SK-MEL-5 (cell line): ENCODE measurements around the gene NUP98. TPM values are rescaled to one million over a fixed set of nuclear protein-coding genes. Genes with fewer than 3 reads are reported as not detected.

ENCODE experiments used
- DNase-seq: peaks from one replicate; pipeline ENCODE4 v3.0.0-alpha.2; 2016; ENCODE audit warnings: low read depth, low spot score
- in situ Hi-C: cut with HindIII; loops from 2 replicates; pipeline ENCODE4 v1.10.0; 2016; ENCODE audit warnings: low sequenced_read_pairs, high pct_unique_total_duplicates, low pct_unique_long_range_greater_than_20kb
- small RNA-seq, 2 experiments: library from RNA; depleted of rRNA; stranded (forward); fragments of <200 nt; gene quantifications; one replicate each; pipeline ENCODE3, GENCODE V24; 2014
- total RNA-seq: library from RNA; depleted of rRNA; stranded (reverse); fragments of >200 nt; shearing (Covaris generic); gene quantifications from 2 replicates; pipeline ENCODE4 v1.2.3, GENCODE V29; 2014; rRNA removed

The NUP98 gene
- total RNA-seq, 1 experiment from 2014 or later, result 102 TPM

GRCh38 chr11:3642071-3642951 is 155.0 kb downstream of the NUP98 start:
- peak; percentile 64 for DNase-seq
- in situ Hi-C loops, result no loop called here

GRCh38 chr11:3641701-3642070 is 155.7 kb downstream of the NUP98 start, which contains the start of gene ART5:
ART5 (minus strand) TSS chr11:3641992; CDS start chr11:3641862, 130 bp downstream.
- DNase-seq, result no peak
- in situ Hi-C loops, result no loop called here

DNA sequence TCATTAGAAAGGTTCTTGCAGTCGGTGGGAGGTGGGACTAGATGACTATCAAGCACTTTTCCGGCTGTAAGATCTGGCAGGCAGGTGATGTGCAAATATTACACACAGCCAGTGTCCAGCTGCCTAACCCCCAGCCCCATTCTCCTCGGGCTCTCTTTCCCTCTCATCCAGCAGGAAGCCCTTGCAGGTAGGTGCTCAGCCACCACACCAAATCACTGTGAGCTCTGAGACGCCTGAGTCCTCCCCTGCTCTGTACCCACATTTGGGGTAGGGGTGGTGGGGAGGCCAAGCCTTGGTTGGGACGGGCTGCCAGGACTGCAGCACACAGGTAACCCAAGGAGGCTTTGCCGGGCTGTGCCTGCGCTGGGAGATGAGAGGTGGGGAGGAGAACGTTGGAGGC is 156.2 kb downstream of the NUP98 start:
- in situ Hi-C loops, result no loop called here
- no peak for DNase-seq

GRCh38 chr11:3639841-3640240 is 157.5 kb downstream of the NUP98 start:
- in situ Hi-C loops, result no loop called here
- DNase-seq, result no peak

- in situ Hi-C loops, result no loop called here
- DNase-seq, result no peak
Observed at GRCh38 chr11:3638513-3638912, 158.8 kb downstream of the NUP98 start.

- no peak for DNase-seq
- in situ Hi-C loops, result no loop called here
Observed at GRCh38 chr11:3637201-3637600, 160.2 kb downstream of the NUP98 start.

DNA sequence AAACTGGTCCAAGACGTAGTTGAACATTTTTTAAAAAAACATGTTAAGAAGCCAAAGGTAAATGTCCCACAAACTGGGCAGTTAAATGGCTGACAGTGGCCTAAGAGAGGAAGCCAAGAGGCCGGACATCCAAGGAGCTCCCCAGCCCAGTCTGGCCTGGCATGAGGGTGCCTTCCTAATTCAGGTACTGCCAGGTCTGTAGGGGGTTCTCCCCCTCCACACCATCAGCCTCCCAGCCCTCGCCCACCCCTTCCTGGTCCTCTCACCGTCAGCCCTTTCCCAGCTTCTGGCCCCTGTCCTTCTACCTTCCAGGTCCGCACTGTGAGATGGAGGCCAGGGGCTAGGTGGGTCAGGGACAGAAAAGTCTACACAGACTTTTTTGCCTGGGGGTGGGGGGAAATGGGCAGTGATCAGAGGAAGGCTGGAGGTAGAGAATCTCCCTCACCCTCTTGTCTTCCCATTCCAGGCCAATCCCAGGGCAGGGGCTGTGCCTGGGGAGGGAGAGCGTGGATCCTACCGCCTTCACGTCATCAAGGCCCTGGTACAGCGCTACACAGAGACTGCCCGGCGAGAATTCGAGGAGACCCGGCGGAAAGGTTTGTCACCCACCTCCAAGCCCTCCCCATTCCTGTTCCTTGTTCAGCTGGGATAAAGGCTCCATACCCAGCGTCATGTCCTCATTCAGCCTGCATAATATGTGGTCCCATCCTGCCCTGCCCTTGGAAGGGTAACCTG is 161.5 kb downstream of the NUP98 start:
- DNase-seq, result no peak
- in situ Hi-C loops, result no loop called here

GRCh38 chr11:3632070-3632660 is 165.2 kb downstream of the NUP98 start:
- DNase-seq, result no peak
- in situ Hi-C loops, result no loop called here

- in situ Hi-C loops, result no loop called here
- no peak for DNase-seq
Observed at GRCh38 chr11:3631331-3631730, 166.0 kb downstream of the NUP98 start.

DNA sequence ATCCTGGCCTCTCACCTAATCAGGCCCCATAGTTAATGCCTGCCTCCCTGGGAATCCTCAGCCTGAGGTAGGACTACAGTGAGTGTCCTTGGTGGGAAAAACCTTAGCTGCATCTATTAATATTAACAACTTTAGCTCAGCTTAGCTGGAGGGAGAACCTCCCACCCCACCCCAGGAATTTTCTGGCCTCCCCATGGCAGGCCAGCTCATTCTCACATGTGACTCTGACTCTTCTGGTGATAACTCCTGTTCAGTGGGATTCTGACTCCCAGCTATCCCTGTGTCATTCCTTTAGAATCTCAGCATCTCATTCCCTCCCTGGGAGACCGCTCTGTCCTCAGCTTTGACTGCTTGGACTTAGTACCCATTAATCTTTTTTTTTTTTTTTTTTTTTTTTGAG is 170.1 kb downstream of the NUP98 start:
- no peak for DNase-seq
- in situ Hi-C loops, result no loop called here

- in situ Hi-C loops, result no loop called here
- DNase-seq, result no peak
Observed at GRCh38 chr11:3626250-3626960, 170.9 kb downstream of the NUP98 start.

Small RNA genes within 50 kb of the gene (small RNA-seq; reads per million reads assigned to genes)
- gene RF00019 (0 reads per million in 2 experiments), gene RNU6-1143P (0 reads per million in 2 experiments), gene RNU7-50P (0 reads per million in 2 experiments)

Other genes with a start within 250 kb of the NUP98 start
- gene ART5, start 155.6 kb downstream of the NUP98 start, total RNA-seq, result not detected in 2 replicates
- not detected in 2 replicates for gene ART1, start 152.4 kb downstream of the NUP98 start, total RNA-seq
- gene CHRNA10, start 126.2 kb downstream of the NUP98 start, total RNA-seq, result 0.05 and 0.16 TPM in 2 replicates
- gene PGAP2, start 11.0 kb upstream of the NUP98 start, total RNA-seq, result 11.8 and 14.9 TPM in 2 replicates
- gene RHOG, start 43.4 kb upstream of the NUP98 start, total RNA-seq, result 12.0 and 15.7 TPM in 2 replicates
- 24.2 and 25.7 TPM in 2 replicates for gene STIM1, start 58.1 kb upstream of the NUP98 start, total RNA-seq